A673 (cell line): ENCODE data around the gene CFAP61. TPM values are rescaled to one million over a fixed set of nuclear protein-coding genes. Genes with fewer than 3 reads are reported as not detected.

Experiments
- BruUV-seq: library from RNA; stranded (reverse); fragments of 400-500 nt; replicated peaks from 2 replicates; lab custom pipeline; 2021; lab: Mats Ljungman, UMichigan
- CTCF ChIA-PET: fragments of 300-600 bp; sonication (Branson Sonifier 250); formaldehyde crosslinking; loops from one replicate; lab custom pipeline; 2022; ENCODE audit warnings: antibody characterized with exemption; lab: Charles Lee
- POLR2A ChIA-PET: fragments of 300-600 bp; sonication (Branson Sonifier 250); formaldehyde crosslinking; loops from one replicate; lab custom pipeline; 2022; ENCODE audit warnings: antibody characterized with exemption; ENCODE audit not compliant: low non-redundant PET; lab: Charles Lee
- DNase-seq: peaks from one replicate; pipeline ENCODE4 v3.0.0-alpha.2; 2015; ENCODE audit warnings: low spot score
- H3K27ac ChIP-seq: fragments of 200-600 bp; sonication (generic); 2 replicates; pipeline ENCODE4 v1.5.1; 2016; ENCODE audit warnings: mixed run types, low read depth, mild to moderate bottlenecking, mixed read lengths, antibody characterized with exemption, low read length; ENCODE audit not compliant: poor library complexity, severe bottlenecking
- H3K27me3 ChIP-seq: fragments of 200-600 bp; sonication (generic); replicated peaks from 2 replicates; pipeline ENCODE4 v1.6.1; 2017; ENCODE audit warnings: mixed run types, low read depth, mild to moderate bottlenecking, mixed read lengths, antibody characterized with exemption, low read length; ENCODE audit not compliant: insufficient read depth, poor library complexity
- H3K36me3 ChIP-seq: fragments of 200-600 bp; sonication (generic); 2 replicates; pipeline ENCODE4 v1.6.1; 2016; ENCODE audit warnings: mixed run types, mild to moderate bottlenecking, mixed read lengths, antibody characterized with exemption, low read length; ENCODE audit not compliant: insufficient read depth, poor library complexity, severe bottlenecking
- H3K4me1 ChIP-seq: fragments of 200-600 bp; sonication (generic); 2 replicates; pipeline ENCODE4 v1.6.1; 2017; ENCODE audit warnings: mixed run types, mild to moderate bottlenecking, mixed read lengths, antibody characterized with exemption, low read length; ENCODE audit not compliant: insufficient read depth, poor library complexity, severe bottlenecking
- H3K4me3 ChIP-seq: fragments of 200-600 bp; sonication (generic); 2 replicates; pipeline ENCODE4 v1.5.1; 2016; ENCODE audit warnings: low read depth, mixed run types, mild to moderate bottlenecking, mixed read lengths, low read length; ENCODE audit not compliant: poor library complexity, severe bottlenecking
- H3K9me3 ChIP-seq: fragments of 200-600 bp; sonication (generic); 2 replicates; pipeline ENCODE4 v1.6.1; 2016; ENCODE audit warnings: mixed run types, low read depth, mild to moderate bottlenecking, mixed read lengths, antibody characterized with exemption, low read length; ENCODE audit not compliant: poor library complexity, severe bottlenecking
- EZH2 ChIP-seq: fragments of 200-600 bp; sonication (generic); IDR thresholded peaks from 2 replicates; pipeline ENCODE4 v1.6.1; 2017; ENCODE audit warnings: borderline replicate concordance, low read depth, mild to moderate bottlenecking, mixed read lengths, antibody characterized with exemption, low read length; ENCODE audit not compliant: poor library complexity, severe bottlenecking
- intact Hi-C: fragments of 100-400 bp; cut with micrococcal nuclease; formaldehyde crosslinking; loops from one replicate; pipeline ENCODE4 v1.10.0; 2022; ENCODE audit not compliant: unreplicated experiment
- total RNA-seq: library from RNA; stranded (reverse); gene quantifications from 2 replicates; pipeline ENCODE4 v1.2.3, GENCODE V29; 2021
- TF ChIP-seq, protein P1 (sequence below): fragments of 300-800, 200-600 bp; sonication (generic); conservative IDR thresholded peaks from 2 replicates; pipeline ENCODE4 v1.5.1; 2017; ENCODE audit warnings: low read depth, mild to moderate bottlenecking, antibody characterized with exemption, low read length, moderate library complexity, mixed read lengths

CFAP61 gene
- total RNA-seq, 1 experiment from 2014 or later = not detected

DNA sequence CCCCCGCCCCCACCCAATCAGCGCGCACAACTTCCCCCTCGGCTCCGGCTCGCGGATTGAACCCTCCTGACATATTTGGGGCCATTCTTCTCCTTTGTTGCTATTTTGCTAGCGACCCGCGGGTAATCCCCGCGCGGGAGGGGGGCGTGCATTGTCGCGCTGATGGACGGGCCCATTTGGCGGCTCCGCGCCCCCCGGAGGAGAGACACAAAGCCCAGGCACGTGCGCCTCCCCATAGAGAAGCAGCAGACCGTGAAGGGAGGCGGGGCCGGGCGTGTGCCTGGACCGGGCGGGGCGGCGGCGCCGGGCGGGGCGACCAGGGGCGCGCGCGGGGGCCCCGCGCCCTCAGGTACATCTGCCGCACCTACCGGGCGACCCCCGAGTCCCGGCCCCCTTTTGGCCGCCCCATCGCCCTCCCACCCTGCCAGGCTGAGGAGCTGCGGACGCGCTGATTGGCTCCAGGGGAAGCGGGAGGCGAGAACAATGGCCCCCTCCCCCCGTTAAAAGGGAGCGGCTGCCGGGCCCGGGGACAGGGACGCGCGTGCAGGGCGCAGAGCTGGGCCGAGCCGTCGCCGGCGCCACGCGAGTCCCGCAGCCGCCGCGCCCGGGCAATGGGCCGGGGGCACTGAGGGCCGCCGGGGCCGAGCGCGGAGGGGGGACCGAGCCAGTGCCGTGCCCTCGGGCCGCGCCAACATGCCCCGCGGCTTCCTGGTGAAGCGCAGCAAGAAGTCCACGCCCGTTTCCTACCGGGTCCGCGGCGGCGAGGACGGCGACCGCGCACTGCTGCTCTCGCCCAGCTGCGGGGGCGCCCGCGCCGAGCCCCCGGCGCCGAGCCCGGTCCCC lies 315.5 kb downstream of the CFAP61 start, which contains the start of gene INSM1:
Gene INSM1 (plus strand): TSS at position 530 of the 843 bp plus-strand sequence. CDS start 164 bp downstream, at position 694.
- BruUV-seq = no TSS peak
- POLR2A ChIA-PET = no interaction called here
- CTCF ChIA-PET = no interaction called here
- peak; percentile 44 for DNase-seq
- Histone ChIP-seq H3K4me3 (peak within 1 kb of the TSS; percentile 31), H3K9me3 (no peaks in the 10 kb centered on the region), H3K27me3 (peaks cover 95% of the 10 kb centered on the region), H3K4me1 (peaks cover 16% of the 10 kb centered on the region), H3K36me3 (no peaks in the 10 kb centered on the region), H3K27ac (no peak within 1 kb of the TSS)
- intact Hi-C loops = no loop called here
- TF ChIP-seq, protein P1, sequence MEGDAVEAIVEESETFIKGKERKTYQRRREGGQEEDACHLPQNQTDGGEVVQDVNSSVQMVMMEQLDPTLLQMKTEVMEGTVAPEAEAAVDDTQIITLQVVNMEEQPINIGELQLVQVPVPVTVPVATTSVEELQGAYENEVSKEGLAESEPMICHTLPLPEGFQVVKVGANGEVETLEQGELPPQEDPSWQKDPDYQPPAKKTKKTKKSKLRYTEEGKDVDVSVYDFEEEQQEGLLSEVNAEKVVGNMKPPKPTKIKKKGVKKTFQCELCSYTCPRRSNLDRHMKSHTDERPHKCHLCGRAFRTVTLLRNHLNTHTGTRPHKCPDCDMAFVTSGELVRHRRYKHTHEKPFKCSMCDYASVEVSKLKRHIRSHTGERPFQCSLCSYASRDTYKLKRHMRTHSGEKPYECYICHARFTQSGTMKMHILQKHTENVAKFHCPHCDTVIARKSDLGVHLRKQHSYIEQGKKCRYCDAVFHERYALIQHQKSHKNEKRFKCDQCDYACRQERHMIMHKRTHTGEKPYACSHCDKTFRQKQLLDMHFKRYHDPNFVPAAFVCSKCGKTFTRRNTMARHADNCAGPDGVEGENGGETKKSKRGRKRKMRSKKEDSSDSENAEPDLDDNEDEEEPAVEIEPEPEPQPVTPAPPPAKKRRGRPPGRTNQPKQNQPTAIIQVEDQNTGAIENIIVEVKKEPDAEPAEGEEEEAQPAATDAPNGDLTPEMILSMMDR = no peak
- no peak for TF ChIP-seq EZH2

DNA sequence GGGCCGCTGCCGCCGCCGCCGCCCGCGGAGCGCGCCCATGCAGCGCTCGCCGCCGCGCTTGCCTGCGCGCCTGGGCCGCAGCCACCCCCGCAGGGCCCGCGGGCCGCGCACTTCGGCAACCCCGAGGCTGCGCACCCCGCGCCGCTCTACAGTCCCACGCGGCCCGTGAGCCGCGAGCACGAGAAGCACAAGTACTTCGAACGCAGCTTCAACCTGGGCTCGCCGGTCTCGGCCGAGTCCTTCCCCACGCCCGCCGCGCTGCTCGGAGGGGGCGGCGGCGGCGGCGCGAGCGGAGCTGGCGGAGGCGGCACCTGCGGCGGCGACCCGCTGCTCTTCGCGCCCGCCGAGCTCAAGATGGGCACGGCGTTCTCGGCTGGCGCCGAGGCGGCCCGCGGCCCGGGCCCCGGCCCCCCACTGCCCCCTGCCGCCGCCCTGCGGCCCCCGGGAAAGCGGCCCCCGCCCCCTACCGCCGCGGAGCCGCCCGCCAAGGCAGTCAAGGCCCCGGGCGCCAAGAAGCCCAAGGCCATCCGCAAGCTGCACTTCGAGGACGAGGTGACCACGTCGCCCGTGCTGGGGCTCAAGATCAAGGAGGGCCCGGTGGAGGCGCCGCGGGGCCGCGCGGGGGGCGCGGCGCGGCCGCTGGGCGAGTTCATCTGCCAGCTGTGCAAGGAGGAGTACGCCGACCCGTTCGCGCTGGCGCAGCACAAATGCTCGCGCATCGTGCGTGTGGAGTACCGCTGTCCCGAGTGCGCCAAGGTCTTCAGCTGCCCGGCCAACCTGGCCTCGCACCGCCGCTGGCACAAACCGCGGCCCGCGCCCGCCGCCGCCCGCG lies 316.3 kb downstream of the CFAP61 start:
- H3K4me1 ChIP-seq = peaks cover 16% of the 10 kb centered on the region
- TF ChIP-seq, protein P1 = no peak
- peak; percentile 83 for TF ChIP-seq EZH2
- peak overlapping the region; percentile 31 for H3K4me3 ChIP-seq
- peak; percentile 22 for DNase-seq
- intact Hi-C loops = no loop called here
- H3K27ac ChIP-seq = no peak overlapping the region
- ChIA-PET POLR2A (no interaction called here), CTCF (no interaction called here)
- no TSS peak for BruUV-seq
- H3K9me3 ChIP-seq = no peaks in the 10 kb centered on the region
- no peaks in the 10 kb centered on the region for H3K36me3 ChIP-seq
- peaks cover 95% of the 10 kb centered on the region for H3K27me3 ChIP-seq

DNA sequence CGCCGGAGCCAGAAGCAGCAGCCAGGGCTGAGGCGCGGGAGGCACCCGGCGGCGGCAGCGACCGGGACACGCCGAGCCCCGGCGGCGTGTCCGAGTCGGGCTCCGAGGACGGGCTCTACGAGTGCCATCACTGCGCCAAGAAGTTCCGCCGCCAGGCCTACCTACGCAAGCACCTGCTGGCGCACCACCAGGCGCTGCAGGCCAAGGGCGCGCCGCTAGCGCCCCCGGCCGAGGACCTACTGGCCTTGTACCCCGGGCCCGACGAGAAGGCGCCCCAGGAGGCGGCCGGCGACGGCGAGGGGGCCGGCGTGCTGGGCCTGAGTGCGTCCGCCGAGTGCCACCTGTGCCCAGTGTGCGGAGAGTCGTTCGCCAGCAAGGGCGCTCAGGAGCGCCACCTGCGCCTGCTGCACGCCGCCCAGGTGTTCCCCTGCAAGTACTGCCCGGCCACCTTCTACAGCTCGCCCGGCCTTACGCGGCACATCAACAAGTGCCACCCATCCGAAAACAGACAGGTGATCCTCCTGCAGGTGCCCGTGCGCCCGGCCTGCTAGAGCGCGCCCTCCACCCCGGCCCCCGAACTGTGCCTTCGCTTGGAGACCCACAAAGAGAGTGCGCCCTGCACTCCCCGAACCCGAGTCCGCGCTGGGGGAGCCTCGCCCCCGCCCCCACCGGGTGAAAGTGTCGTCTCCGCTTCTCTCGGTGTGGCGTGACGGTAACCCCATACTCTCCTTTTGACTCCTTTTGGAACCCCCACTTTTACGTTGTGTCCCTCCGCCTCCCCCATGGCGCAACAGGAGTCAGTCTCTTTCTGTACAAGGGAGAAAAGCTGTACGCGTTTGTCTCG lies 317.1 kb downstream of the CFAP61 start:
- no peaks in the 10 kb centered on the region for H3K9me3 ChIP-seq
- H3K36me3 ChIP-seq = no peaks in the 10 kb centered on the region
- ChIA-PET POLR2A (no interaction called here), CTCF (no interaction called here)
- no TSS peak for BruUV-seq
- peaks cover 95% of the 10 kb centered on the region for H3K27me3 ChIP-seq
- no peak overlapping the region for H3K27ac ChIP-seq
- intact Hi-C loops = no loop called here
- DNase-seq = no peak
- TF ChIP-seq, protein P1 = no peak
- peak; percentile 88 for TF ChIP-seq EZH2
- peaks cover 16% of the 10 kb centered on the region for H3K4me1 ChIP-seq
- peak overlapping the region; percentile 31 for H3K4me3 ChIP-seq
